ENCODE measurements around the gene CA10. TPM values are rescaled to one million over a fixed set of nuclear protein-coding genes. Genes with fewer than 3 reads are reported as not detected.

Gene CA10
- total RNA-seq, 2 experiments from 2014 or later: not detected

- ATAC-seq (no peak), DNase-seq (no peak)
- no peaks in the 10 kb centered on the region for H3K4me1 Mint-ChIP-seq (ENCODE audit: low read depth)
- H3K27ac Mint-ChIP-seq: no peak overlapping the region
- no peaks in the 10 kb centered on the region for H3K36me3 Mint-ChIP-seq (ENCODE audit: low read depth)
- no peaks in the 10 kb centered on the region for H3K27me3 Mint-ChIP-seq (ENCODE audit: low read depth)
- H3K9me3 Mint-ChIP-seq (ENCODE audit: insufficient read depth): peaks cover 6% of the 10 kb centered on the region
- CTCF ChIA-PET: no interaction called here
- POLR2A ChIA-PET: no interaction called here
- H3K4me3 Mint-ChIP-seq: no peak overlapping the region
Observed at GRCh38 chr17:51590071-51590656, 568.4 kb downstream of the CA10 start.

GRCh38 chr17:51588063-51588462, 570.5 kb downstream of the CA10 start:
- H3K36me3 Mint-ChIP-seq (ENCODE audit: low read depth): no peaks in the 10 kb centered on the region
- DNase-seq: no peak
- no peaks in the 10 kb centered on the region for H3K27me3 Mint-ChIP-seq (ENCODE audit: low read depth)
- POLR2A ChIA-PET: no interaction called here
- peaks cover 6% of the 10 kb centered on the region for H3K9me3 Mint-ChIP-seq (ENCODE audit: insufficient read depth)
- H3K27ac Mint-ChIP-seq: no peak overlapping the region
- no peak overlapping the region for H3K4me3 Mint-ChIP-seq
- no peak for ATAC-seq
- H3K4me1 Mint-ChIP-seq (ENCODE audit: low read depth): no peaks in the 10 kb centered on the region
- CTCF ChIA-PET: no interaction called here

DNA sequence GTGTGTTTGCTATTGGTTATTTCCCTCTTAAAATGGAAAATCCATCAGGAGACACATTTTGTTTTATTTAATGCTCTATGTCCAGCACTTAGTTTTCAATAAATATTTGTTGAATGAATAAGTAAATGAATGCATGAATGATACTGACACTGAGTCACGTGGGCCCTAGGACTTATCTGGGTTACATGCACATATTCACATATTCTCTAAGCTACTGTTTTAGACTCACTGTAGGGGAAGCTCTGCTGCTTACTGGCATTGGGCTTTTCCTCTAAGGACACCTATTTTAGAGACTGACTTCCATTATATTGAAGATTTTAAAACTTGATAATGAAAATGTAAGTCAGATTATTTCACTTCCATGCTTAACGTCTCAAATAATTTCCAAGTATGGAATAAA, 571.0 kb downstream of the CA10 start:
- POLR2A ChIA-PET: no interaction called here
- DNase-seq: no peak
- peaks cover 6% of the 10 kb centered on the region for H3K9me3 Mint-ChIP-seq (ENCODE audit: insufficient read depth)

DNA sequence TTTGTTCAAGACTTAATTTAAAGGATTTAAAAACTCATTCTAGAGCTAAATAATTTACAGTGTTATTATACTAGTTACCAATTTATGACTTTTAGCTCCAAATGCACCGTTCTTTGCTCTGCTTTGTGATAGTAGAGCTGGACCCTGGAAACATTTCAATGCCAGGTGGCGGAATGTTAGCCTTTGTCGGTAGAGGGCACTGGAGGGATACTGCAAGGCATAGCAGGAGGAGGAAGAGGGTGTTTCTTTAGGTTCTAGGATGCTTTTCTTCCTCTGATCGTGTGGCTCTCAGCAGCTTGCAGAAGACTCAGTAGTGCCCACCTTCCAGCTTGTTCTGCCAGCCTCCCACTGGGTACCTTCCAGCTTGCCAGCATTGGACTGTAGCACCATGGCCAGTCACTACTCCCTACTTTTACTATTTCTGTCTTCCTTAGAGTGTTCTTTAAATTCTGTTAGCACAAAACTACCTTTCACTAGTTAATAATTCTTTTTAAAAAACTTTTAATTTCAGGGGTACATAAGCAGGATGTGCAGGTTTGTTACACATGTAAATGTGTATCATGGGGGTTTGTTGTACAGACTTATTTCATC, 572.9 kb downstream of the CA10 start:
- Mint-ChIP-seq H3K4me1 (ENCODE audit: low read depth) (no peaks in the 10 kb centered on the region), H3K36me3 (ENCODE audit: low read depth) (no peaks in the 10 kb centered on the region), H3K4me3 (no peak overlapping the region), H3K9me3 (ENCODE audit: insufficient read depth) (peaks cover 6% of the 10 kb centered on the region), H3K27me3 (ENCODE audit: low read depth) (peaks cover 2% of the 10 kb centered on the region), H3K27ac (no peak overlapping the region)
- POLR2A ChIA-PET: no interaction called here
- CTCF ChIA-PET: interaction anchor here (0.9 kb wide), 1 partner anchor 214 kb away, joined by 3 read pairs; no protein-coding TSS in a partner anchor
- DNase-seq (no peak), ATAC-seq (no peak)

More for the DNA sequence above, 571.0 kb downstream of the CA10 start:
- no peak for ATAC-seq
- H3K27ac Mint-ChIP-seq: no peak overlapping the region
- no peaks in the 10 kb centered on the region for H3K27me3 Mint-ChIP-seq (ENCODE audit: low read depth)
- H3K4me3 Mint-ChIP-seq: no peak overlapping the region
- CTCF ChIA-PET: no interaction called here
- H3K36me3 Mint-ChIP-seq (ENCODE audit: low read depth): no peaks in the 10 kb centered on the region
- no peaks in the 10 kb centered on the region for H3K4me1 Mint-ChIP-seq (ENCODE audit: low read depth)

DNA sequence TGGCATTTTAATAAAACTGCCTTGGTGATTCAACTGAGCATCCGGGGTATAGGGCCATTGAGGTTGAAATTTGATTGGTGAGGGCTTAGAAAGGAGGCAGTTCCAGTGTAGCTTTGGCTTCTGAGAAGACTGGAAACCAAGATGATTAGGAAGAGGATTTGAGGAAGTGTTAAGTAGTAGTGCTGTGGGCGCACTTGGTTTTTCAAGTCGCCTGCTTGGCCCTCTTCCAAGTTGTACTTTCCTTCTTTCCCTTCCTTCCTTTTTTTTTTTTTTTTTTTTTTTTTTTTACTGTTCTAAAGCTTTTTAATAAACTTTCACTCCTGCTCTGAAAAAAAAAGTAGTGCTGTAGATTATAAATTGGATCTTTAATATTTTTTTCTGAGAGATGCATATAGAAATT, 577.6 kb downstream of the CA10 start:
- ChIA-PET POLR2A (no interaction called here), CTCF (no interaction called here)
- Mint-ChIP-seq H3K4me3 (no peak overlapping the region), H3K27me3 (ENCODE audit: low read depth) (peaks cover 7% of the 10 kb centered on the region), H3K27ac (no peak overlapping the region), H3K36me3 (ENCODE audit: low read depth) (no peaks in the 10 kb centered on the region), H3K9me3 (ENCODE audit: insufficient read depth) (no peaks in the 10 kb centered on the region), H3K4me1 (ENCODE audit: low read depth) (no peaks in the 10 kb centered on the region)
- ATAC-seq (no peak), DNase-seq (no peak)
